Sigmoid colon (tissue), 7 donors: ENCODE results near the gene NFE2L3. TPM values are rescaled to one million over a fixed set of nuclear protein-coding genes. Genes with fewer than 3 reads are reported as not detected.

ENCODE experiments used
- DNase-seq: peaks from one replicate; pipeline ENCODE4 v3.0.0-alpha.2; 2019
- H3K27ac ChIP-seq, 4 donors: fragments of 200-600 bp; sonication (generic); one replicate each; pipeline ENCODE4 v1.5.1; 2016 to 2019; ENCODE audit warnings: mild to moderate bottlenecking in 1 of 4
- H3K27me3 ChIP-seq, 3 donors: fragments of 200-600 bp; sonication (generic); one replicate each; pipeline ENCODE4 v1.5.1; 2019; ENCODE audit warnings: mild to moderate bottlenecking in 1 of 3
- H3K36me3 ChIP-seq, 4 donors: fragments of 200-600 bp; sonication (generic); one replicate each; pipeline ENCODE4 v1.5.1; 2016 to 2019
- H3K4me1 ChIP-seq, 4 donors: fragments of 200-600 bp; sonication (generic); one replicate each; pipeline ENCODE4 v1.5.1; 2017 to 2019
- H3K4me3 ChIP-seq, 4 donors: fragments of 200-600 bp; sonication (generic); one replicate each; pipeline ENCODE4 v1.5.1; 2017 to 2019; ENCODE audit warnings: mild to moderate bottlenecking in 2 of 4, moderate library complexity in 1 of 4
- H3K9me3 ChIP-seq, 4 donors: fragments of 200-600 bp in 3 of 4; sonication (generic) in 3 of 4; one replicate each; pipeline versions ENCODE4 v1.5.1 to v1.6.1; 2013 to 2019
- EP300 ChIP-seq, 4 donors: sonication (generic); formaldehyde crosslinking; IDR thresholded peaks; one replicate each; pipeline ENCODE4 v1.6.1; 2017; ENCODE audit warnings: antibody characterized with exemption in 4 of 4
- POLR2A ChIP-seq, 2 donors: fragments of 450-650 bp; IDR thresholded peaks; one replicate each; pipeline ENCODE4 v1.6.1; 2016; ENCODE audit warnings: antibody characterized with exemption in 2 of 2, mild to moderate bottlenecking in 2 of 2, moderate library complexity in 2 of 2
- POLR2AphosphoS5 ChIP-seq, 4 donors: sonication (generic); formaldehyde crosslinking; IDR thresholded peaks; one replicate each; pipeline ENCODE4 v1.6.1; 2017; ENCODE audit warnings: antibody characterized with exemption in 4 of 4
- WGBS, 2 donors: extraction: QIAGEN DNeasy Blood & Tissue Kit; methylation state at CpG; one replicate each; pipeline ENCODE4 v1.1.7; 2013; 5-methylcytosine and 5-hydroxymethylcytosine counted together
- intact Hi-C: fragments of 100-400 bp; cut with DNase I; formaldehyde crosslinking; loops from one replicate; pipeline ENCODE4 v1.15.1; 2023
- polyA plus RNA-seq, 3 donors: library from polyadenylated mRNA; stranded (reverse); fragments of 200-250 nt; gene quantifications; one replicate each; pipeline ENCODE4 v1.2.3, GENCODE V29; 2013
- total RNA-seq, 4 donors: library from RNA; depleted of rRNA; stranded (reverse); fragments of >200 nt; gene quantifications; one replicate each; pipeline ENCODE4 v1.1.0, GENCODE V29; 2016
- TF ChIP-seq, protein P1 (sequence below), 4 experiments: fragments of 450-650 bp in 3 of 4; fragments of 200-600 bp in 1 of 4; IDR thresholded peaks; one replicate each; pipeline ENCODE4 v1.5.1; 2016 to 2019; ENCODE audit warnings: antibody characterized with exemption in 4 of 4, mild to moderate bottlenecking in 3 of 4, moderate library complexity in 2 of 4
- donor health status: healthy with polysubstance abuse.
- donor health status: Bipolar disorder and iron deficiency.
- donor health status: healthy.

The NFE2L3 gene
- total and polyA plus RNA-seq, 7 donors, result 0.55 to 15.0 (median 1.9) TPM

DNA sequence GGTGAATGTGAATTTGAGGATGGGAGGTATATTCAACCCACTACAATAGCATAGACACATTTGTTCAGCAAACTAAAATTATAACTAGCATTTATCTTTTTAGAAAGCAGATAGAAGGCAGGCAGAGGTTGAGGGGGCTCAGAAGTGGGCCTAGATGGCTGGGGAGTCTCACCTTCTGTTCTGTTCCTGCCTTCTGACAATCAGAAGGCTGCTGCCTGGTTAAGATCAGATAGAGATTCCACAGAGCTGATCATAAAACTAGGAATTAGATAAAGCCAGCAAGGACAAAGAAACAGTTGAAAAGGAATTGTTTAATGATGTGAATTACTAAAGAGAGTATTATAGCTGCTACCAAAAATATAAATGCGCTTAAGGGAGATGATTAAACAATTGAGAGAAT is 11.6 kb upstream of the NFE2L3 start:
- Histone ChIP-seq H3K27me3 (no peaks in the 10 kb centered on the region), H3K27ac (no peak overlapping the region), H3K36me3 (no peaks in the 10 kb centered on the region), H3K4me1 (no peaks in the 10 kb centered on the region), H3K4me3 (no peak overlapping the region), H3K9me3 (no peaks in the 10 kb centered on the region)
- WGBS, 2 donors, result 99 to 100% methylated on average over 1 of the region's 1 CpG
- no peak for TF ChIP-seq POLR2A (IDR thresholded peaks at IDR 0.05)
- TF ChIP-seq EP300 (IDR thresholded peaks at IDR 0.05), result no peak
- TF ChIP-seq, protein P1, sequence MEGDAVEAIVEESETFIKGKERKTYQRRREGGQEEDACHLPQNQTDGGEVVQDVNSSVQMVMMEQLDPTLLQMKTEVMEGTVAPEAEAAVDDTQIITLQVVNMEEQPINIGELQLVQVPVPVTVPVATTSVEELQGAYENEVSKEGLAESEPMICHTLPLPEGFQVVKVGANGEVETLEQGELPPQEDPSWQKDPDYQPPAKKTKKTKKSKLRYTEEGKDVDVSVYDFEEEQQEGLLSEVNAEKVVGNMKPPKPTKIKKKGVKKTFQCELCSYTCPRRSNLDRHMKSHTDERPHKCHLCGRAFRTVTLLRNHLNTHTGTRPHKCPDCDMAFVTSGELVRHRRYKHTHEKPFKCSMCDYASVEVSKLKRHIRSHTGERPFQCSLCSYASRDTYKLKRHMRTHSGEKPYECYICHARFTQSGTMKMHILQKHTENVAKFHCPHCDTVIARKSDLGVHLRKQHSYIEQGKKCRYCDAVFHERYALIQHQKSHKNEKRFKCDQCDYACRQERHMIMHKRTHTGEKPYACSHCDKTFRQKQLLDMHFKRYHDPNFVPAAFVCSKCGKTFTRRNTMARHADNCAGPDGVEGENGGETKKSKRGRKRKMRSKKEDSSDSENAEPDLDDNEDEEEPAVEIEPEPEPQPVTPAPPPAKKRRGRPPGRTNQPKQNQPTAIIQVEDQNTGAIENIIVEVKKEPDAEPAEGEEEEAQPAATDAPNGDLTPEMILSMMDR (IDR thresholded peaks at IDR 0.05), result no peak
- TF ChIP-seq POLR2AphosphoS5 (IDR thresholded peaks at IDR 0.05), result no peak
- intact Hi-C loops, result no loop called here
- no peak for DNase-seq

- H3K36me3 ChIP-seq, result no peaks in the 10 kb centered on the region
- intact Hi-C loops, result no loop called here
- H3K27me3 ChIP-seq, result no peaks in the 10 kb centered on the region
- no peak for TF ChIP-seq POLR2A (IDR thresholded peaks at IDR 0.05)
- TF ChIP-seq POLR2AphosphoS5 (IDR thresholded peaks at IDR 0.05), result no peak
- TF ChIP-seq EP300 (IDR thresholded peaks at IDR 0.05), result no peak
- TF ChIP-seq, protein P1 (IDR thresholded peaks at IDR 0.05), result no peak
- 90 to 96% methylated on average over 2 of the region's 2 CpGs for WGBS, 2 donors
- DNase-seq, result no peak
- H3K9me3 ChIP-seq, result no peaks in the 10 kb centered on the region
- no peaks in the 10 kb centered on the region for H3K4me1 ChIP-seq
- H3K27ac ChIP-seq, result no peak overlapping the region
- no peak overlapping the region for H3K4me3 ChIP-seq
Observed at GRCh38 chr7:26141077-26141476, 10.9 kb upstream of the NFE2L3 start.

DNA sequence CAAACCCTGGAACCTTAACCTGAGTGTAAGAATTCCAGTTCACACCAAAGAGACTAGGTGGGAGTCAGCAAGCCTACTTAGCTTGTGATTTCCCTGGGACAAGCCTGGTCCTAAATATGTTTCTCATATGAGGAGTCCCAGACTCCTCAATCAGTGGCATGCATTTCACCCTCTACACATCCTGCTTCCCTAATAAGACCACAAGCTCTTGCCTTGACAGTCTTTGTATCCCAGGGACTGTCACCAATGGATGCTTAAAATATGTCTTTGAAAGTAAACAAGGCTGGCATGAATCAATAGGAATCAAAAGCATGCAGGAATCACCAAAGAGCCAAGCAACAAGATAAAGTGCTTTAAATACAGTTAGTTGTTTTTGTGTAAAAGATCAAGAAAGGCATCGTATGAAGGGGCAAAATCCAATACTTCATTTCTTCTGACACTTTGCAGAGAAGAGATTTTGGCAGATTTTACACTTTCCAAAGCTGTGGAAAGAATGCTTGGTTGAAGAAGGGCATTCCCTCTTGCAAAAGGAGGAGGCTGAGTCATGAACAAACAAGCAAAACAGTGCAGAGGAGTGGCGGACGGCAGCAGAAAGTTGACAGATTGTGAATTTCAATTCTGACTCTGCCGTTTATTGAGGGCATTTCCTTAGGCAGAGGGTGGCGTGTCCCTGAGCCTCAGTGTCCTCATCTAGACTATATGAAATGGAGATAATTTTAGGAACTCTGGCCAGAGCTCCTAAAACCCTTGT is 8.5 kb upstream of the NFE2L3 start:
- Histone ChIP-seq H3K27ac (no peak overlapping the region), H3K9me3 (no peaks in the 10 kb centered on the region), H3K27me3 (no peaks in the 10 kb centered on the region), H3K4me3 (no peak overlapping the region), H3K4me1 (no peaks in the 10 kb centered on the region), H3K36me3 (no peaks in the 10 kb centered on the region)
- 53 to 74% methylated on average over 5 of the region's 5 CpGs for WGBS, 2 donors
- intact Hi-C loops, result no loop called here
- DNase-seq, result no peak
- no peak for TF ChIP-seq POLR2AphosphoS5 (IDR thresholded peaks at IDR 0.05)
- TF ChIP-seq, protein P1 (IDR thresholded peaks at IDR 0.05), result no peak
- TF ChIP-seq EP300 (IDR thresholded peaks at IDR 0.05), result no peak
- TF ChIP-seq POLR2A (IDR thresholded peaks at IDR 0.05), result no peak

DNA sequence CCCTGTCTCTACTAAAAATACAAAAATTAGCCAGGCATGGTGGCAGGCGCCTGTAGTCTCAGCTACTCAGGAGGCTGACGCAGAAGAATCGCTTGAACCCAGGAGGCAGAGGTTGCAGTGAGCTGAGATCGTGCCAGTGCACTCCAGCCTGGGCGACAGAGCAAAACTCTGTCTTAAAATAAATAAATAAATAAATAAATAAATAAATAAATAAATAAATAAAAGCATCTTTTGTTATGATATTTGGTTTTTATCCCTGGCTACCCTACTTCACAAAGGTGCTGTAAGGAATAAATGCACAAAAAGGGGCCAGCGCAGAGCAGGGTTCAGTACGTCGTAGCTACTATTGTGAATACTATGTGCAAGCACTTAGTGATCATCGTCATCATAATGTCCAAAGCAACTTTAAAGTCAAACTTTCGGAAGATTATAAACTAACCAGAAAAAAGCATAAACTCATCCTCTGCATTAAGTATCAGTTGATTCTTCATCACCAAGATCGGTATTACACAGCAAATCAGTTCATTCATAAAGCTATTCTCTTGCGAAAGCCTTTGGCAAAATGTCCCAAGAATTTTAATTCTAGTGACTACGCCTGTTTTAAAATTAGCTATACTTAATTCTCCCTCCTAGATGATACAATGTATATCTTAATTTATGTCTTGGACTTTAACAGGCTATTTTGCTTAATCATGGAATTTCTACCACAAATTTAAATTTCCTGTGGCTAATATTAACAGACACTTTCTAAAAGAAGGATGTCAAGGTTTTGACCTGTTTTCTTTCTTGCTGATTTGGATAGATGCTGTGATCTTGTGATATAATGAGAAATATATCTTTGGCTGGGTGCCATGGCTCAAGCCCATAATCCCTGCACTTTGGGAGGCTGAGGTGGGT is 7.6 kb upstream of the NFE2L3 start:
- no peak overlapping the region for H3K27ac ChIP-seq
- H3K27me3 ChIP-seq, result peaks cover 0 to 3% (median 0%) of the 10 kb centered on the region in 3 donors
- no peaks in the 10 kb centered on the region for H3K4me1 ChIP-seq
- no peak for DNase-seq
- H3K4me3 ChIP-seq, result no peak overlapping the region
- 92 to 93% methylated on average over 13 of the region's 13 CpGs for WGBS, 2 donors
- TF ChIP-seq EP300 (IDR thresholded peaks at IDR 0.05), result no peak
- TF ChIP-seq POLR2AphosphoS5 (IDR thresholded peaks at IDR 0.05), result no peak
- TF ChIP-seq, protein P1 (IDR thresholded peaks at IDR 0.05), result no peak
- TF ChIP-seq POLR2A (IDR thresholded peaks at IDR 0.05), result no peak
- intact Hi-C loops, result no loop called here
- H3K9me3 ChIP-seq, result no peaks in the 10 kb centered on the region
- no peaks in the 10 kb centered on the region for H3K36me3 ChIP-seq
